IMR-90 (cell line): ENCODE data around the gene IGFBP5. TPM values are rescaled to one million over a fixed set of nuclear protein-coding genes. Genes with fewer than 3 reads are reported as not detected.

Experiments
- ATAC-seq: fragments of 200-7000 bp; cut with Tn5 transposase; 2 replicates; pipeline ENCODE4 v1.9.1; 2020; ENCODE audit warnings: low read depth, mild to moderate bottlenecking, moderate library complexity
- BruUV-seq: library from RNA; stranded (reverse); fragments of 400-500 nt; replicated peaks from 2 replicates; lab custom pipeline; 2021; lab: Mats Ljungman, UMichigan
- CTCF ChIA-PET: fragments of 300-600 bp; formaldehyde crosslinking; extraction: SDS; loops from one replicate; lab custom pipeline; 2021; ENCODE audit warnings: antibody characterized with exemption; lab: Yijun Ruan, JAX
- POLR2A ChIA-PET: fragments of 300-600 bp; sonication (Branson Sonifier 250); formaldehyde crosslinking; loops from one replicate; lab custom pipeline; 2022; ENCODE audit warnings: antibody characterized with exemption; ENCODE audit not compliant: unreplicated experiment; lab: Charles Lee
- DNase-seq: peaks from one replicate; pipeline ENCODE4 v3.0.0; 2013
- H2AFZ ChIP-seq: replicated peaks from 2 replicates; pipeline ENCODE3; 2013; ENCODE audit warnings: low read length, mild to moderate bottlenecking; ENCODE audit not compliant: poor library complexity
- H2AK5ac ChIP-seq: 2 replicates; pipeline ENCODE4 v1.6.1; 2013; ENCODE audit warnings: low read depth, low read length, inconsistent platforms
- H2AK9ac ChIP-seq: replicated peaks from 2 replicates; pipeline ENCODE3; 2013; ENCODE audit warnings: mild to moderate bottlenecking, low read depth, low read length, moderate library complexity; ENCODE audit not compliant: poor library complexity
- H2BK120ac ChIP-seq: 2 replicates; pipeline ENCODE4 v1.6.1; 2013; ENCODE audit warnings: low read depth, low read length, inconsistent platforms
- H2BK15ac ChIP-seq: 3 replicates; pipeline ENCODE4 v1.6.1; 2013; ENCODE audit warnings: low read depth, low read length, inconsistent platforms
- H2BK20ac ChIP-seq: 2 replicates; pipeline ENCODE4 v1.6.1; 2013; ENCODE audit warnings: low read depth, mild to moderate bottlenecking, inconsistent platforms, low read length, moderate library complexity
- H2BK5ac ChIP-seq: 2 replicates; pipeline ENCODE4 v1.6.1; 2013; ENCODE audit warnings: mild to moderate bottlenecking, low read depth, low read length, inconsistent platforms; ENCODE audit not compliant: poor library complexity, severe bottlenecking
- H3K14ac ChIP-seq: replicated peaks from 2 replicates; pipeline ENCODE4 v1.6.1; 2013; ENCODE audit warnings: low read depth, low read length, inconsistent platforms
- H3K18ac ChIP-seq: 2 replicates; pipeline ENCODE4 v1.6.1; 2013; ENCODE audit warnings: low read depth, low read length, control low read depth
- H3K23ac ChIP-seq: 2 replicates; pipeline ENCODE4 v1.6.1; 2013; ENCODE audit warnings: low read depth, low read length, inconsistent platforms
- H3K27ac ChIP-seq: 2 replicates; pipeline ENCODE4 v1.5.1; 2013; ENCODE audit warnings: mild to moderate bottlenecking, control low read depth, low read length; ENCODE audit not compliant: insufficient read depth
- H3K27me3 ChIP-seq: 2 replicates; pipeline ENCODE4 v1.6.1; 2013; ENCODE audit warnings: low read length; ENCODE audit not compliant: control insufficient read depth, insufficient read depth
- H3K36me3 ChIP-seq: 2 replicates; pipeline ENCODE4 v1.6.1; 2013; ENCODE audit warnings: low read length, mixed read lengths; ENCODE audit not compliant: control insufficient read depth, insufficient read depth
- H3K4ac ChIP-seq: 2 replicates; pipeline ENCODE4 v1.6.1; 2013; ENCODE audit warnings: low read depth, low read length, inconsistent platforms
- H3K4me1 ChIP-seq: 2 replicates; pipeline ENCODE4 v1.6.1; 2013; ENCODE audit warnings: low read length, mixed read lengths; ENCODE audit not compliant: control insufficient read depth, insufficient read depth
- H3K4me2 ChIP-seq: 2 replicates; pipeline ENCODE4 v1.6.1; 2013; ENCODE audit warnings: low read depth, mild to moderate bottlenecking, control low read depth, low read length, moderate library complexity
- H3K4me3 ChIP-seq: 2 replicates; pipeline ENCODE4 v1.5.1; 2013; ENCODE audit warnings: low read depth, mild to moderate bottlenecking, control low read depth, low read length, moderate library complexity; ENCODE audit not compliant: insufficient read depth
- H3K56ac ChIP-seq: 2 replicates; pipeline ENCODE4 v1.6.1; 2013; ENCODE audit warnings: low read length, inconsistent platforms; ENCODE audit not compliant: insufficient read depth; ENCODE audit errors: extremely low read depth
- H3K79me1 ChIP-seq, 2 experiments: 2 replicates each; pipeline ENCODE4 v1.6.1; 2013; ENCODE audit warnings: low read length in 2 of 2, inconsistent platforms in 1 of 2, low read depth in 1 of 2
- H3K9ac ChIP-seq: 2 replicates; pipeline ENCODE4 v1.6.1; 2013; ENCODE audit warnings: low read depth, low read length, control low read depth
- H3K9me1 ChIP-seq: 2 replicates; pipeline ENCODE4 v1.6.1; 2013; ENCODE audit warnings: low read length, inconsistent platforms; ENCODE audit not compliant: insufficient read depth
- H3K9me3 ChIP-seq: 2 replicates; pipeline ENCODE4 v1.6.1; 2013; ENCODE audit warnings: low read length; ENCODE audit not compliant: control insufficient read depth, insufficient read depth
- H4K20me1 ChIP-seq: 2 replicates; pipeline ENCODE4 v1.6.1; 2013; ENCODE audit warnings: low read length, inconsistent platforms; ENCODE audit not compliant: insufficient read depth
- H4K5ac ChIP-seq: 2 replicates; pipeline ENCODE4 v1.6.1; 2013; ENCODE audit warnings: mild to moderate bottlenecking, low read depth, low read length, control low read depth
- H4K8ac ChIP-seq, 2 experiments: 2 replicates each; pipeline ENCODE4 v1.6.1; 2013; ENCODE audit warnings: low read depth in 2 of 2, low read length in 2 of 2, control low read depth in 1 of 2, inconsistent platforms in 1 of 2
- H4K91ac ChIP-seq: 2 replicates; pipeline ENCODE4 v1.6.1; 2013; ENCODE audit warnings: low read depth, low read length, inconsistent platforms; ENCODE audit not compliant: insufficient read depth
- BHLHE40 ChIP-seq: fragments of 150-350 bp; IDR thresholded peaks from 2 replicates; pipeline ENCODE4 v1.6.1; 2016; ENCODE audit warnings: mild to moderate bottlenecking, low read depth, low read length
- CEBPB ChIP-seq: IDR thresholded peaks from 2 replicates; pipeline ENCODE4 v1.6.1; 2012; ENCODE audit warnings: low read depth, low read length, improper control_type of control experiment
- CHD1 ChIP-seq: IDR thresholded peaks from 2 replicates; pipeline ENCODE4 v1.6.1; 2012; ENCODE audit warnings: low read depth, low read length, improper control_type of control experiment
- FOS ChIP-seq: fragments of 150-350 bp; IDR thresholded peaks from 2 replicates; pipeline ENCODE4 v1.6.1; 2016; ENCODE audit warnings: low read depth, low read length
- MAFK ChIP-seq: IDR thresholded peaks from 2 replicates; pipeline ENCODE4 v1.6.1; 2012; ENCODE audit warnings: low read depth, low read length, improper control_type of control experiment
- MAZ ChIP-seq: IDR thresholded peaks from 2 replicates; pipeline ENCODE4 v1.6.1; 2012; ENCODE audit warnings: low read depth, mild to moderate bottlenecking, low read length, improper control_type of control experiment, moderate library complexity, borderline replicate concordance
- MXI1 ChIP-seq: IDR thresholded peaks from 2 replicates; pipeline ENCODE4 v1.6.1; 2012; ENCODE audit warnings: low read depth, mild to moderate bottlenecking, low read length, moderate library complexity, borderline replicate concordance
- NFE2L2 ChIP-seq: fragments of 150-350 bp; IDR thresholded peaks from 2 replicates; pipeline ENCODE4 v1.6.1; 2016; ENCODE audit warnings: low read depth, mild to moderate bottlenecking, low read length
- POLR2A ChIP-seq: IDR thresholded peaks from 2 replicates; pipeline ENCODE4 v1.6.1; 2012; ENCODE audit warnings: mild to moderate bottlenecking, low read depth, low read length
- RAD21 ChIP-seq: IDR thresholded peaks from 2 replicates; pipeline ENCODE4 v1.6.1; 2012; ENCODE audit warnings: low read length, improper control_type of control experiment
- RCOR1 ChIP-seq: IDR thresholded peaks from 2 replicates; pipeline ENCODE4 v1.6.1; 2012; ENCODE audit warnings: mild to moderate bottlenecking, low read length, improper control_type of control experiment; ENCODE audit not compliant: insufficient replicate concordance
- RFX5 ChIP-seq: IDR thresholded peaks from 2 replicates; pipeline ENCODE4 v1.8.0; 2012; ENCODE audit warnings: low read depth, mild to moderate bottlenecking, low read length, moderate library complexity
- SMC3 ChIP-seq: fragments of 150-350 bp; IDR thresholded peaks from 2 replicates; pipeline ENCODE4 v1.6.1; 2016; ENCODE audit warnings: low read depth, mild to moderate bottlenecking, antibody characterized with exemption, low read length, moderate library complexity
- WGBS, 2 experiments: methylation state at CpG; one replicate each; pipeline versions ENCODE4 v1.1.5 to v1.1.7; 2013; ENCODE audit warnings: missing lambda C conversion rate in 2 of 2; ENCODE audit not compliant: insufficient read length in 1 of 2; ENCODE audit errors: extremely low coverage in 2 of 2; 5-methylcytosine and 5-hydroxymethylcytosine counted together
- dilution Hi-C: fragments of 300-500 bp; cut with HindIII; formaldehyde crosslinking; loops from one replicate; pipeline ENCODE4 v1.14.3; 2018; ENCODE audit warnings: low sequenced_read_pairs; ENCODE audit not compliant: unreplicated experiment
- in situ Hi-C: fragments of 300-500 bp; cut with MboI; formaldehyde crosslinking; loops from 3 replicates; pipeline ENCODE4 v1.14.3; 2019; ENCODE audit warnings: low sequenced_read_pairs, inconsistent platforms, mixed read lengths
- intact Hi-C: fragments of 100-400 bp; cut with micrococcal nuclease; formaldehyde crosslinking; loops from 2 replicates; pipeline ENCODE4 v1.10.0; 2022
- polyA plus RNA-seq, 3 experiments: library from polyadenylated mRNA; depleted of rRNA; stranded (reverse); fragments of >200 nt; gene quantifications; 2 replicates each; pipeline ENCODE4 v1.2.3, GENCODE V29; 2012; ENCODE audit warnings: low replicate concordance in 1 of 3
- total RNA-seq: library from RNA; depleted of rRNA; stranded (reverse); fragments of >200 nt; gene quantifications from 2 replicates; pipeline ENCODE4 v1.2.3, GENCODE V29; 2012
- TF ChIP-seq, protein P1 (sequence below): conservative IDR thresholded peaks from 2 replicates; pipeline ENCODE4 v1.5.1; 2012; ENCODE audit warnings: mild to moderate bottlenecking, low read depth, low read length, improper control_type of control experiment
- TF ChIP-seq, protein P2 (sequence below): fragments of 150-350 bp; IDR thresholded peaks from 2 replicates; pipeline ENCODE4 v1.6.1; 2016; ENCODE audit warnings: low read depth, mild to moderate bottlenecking, low read length, moderate library complexity, borderline replicate concordance
- TF ChIP-seq, protein P3 (sequence below): fragments of 150-350 bp; IDR thresholded peaks from 2 replicates; pipeline ENCODE4 v1.6.1; 2017; ENCODE audit warnings: mild to moderate bottlenecking, antibody characterized with exemption, low read length, low read depth

IGFBP5 gene
- total and polyA plus RNA-seq, 2 of the 4 experiments (the other 2 are of a cell fraction) = 392 to 1,339 TPM

GRCh38 chr2:216663106-216663505 is 32.2 kb downstream of the IGFBP5 start:
- POLR2A ChIA-PET = no interaction called here
- Histone ChIP-seq H3K4ac (no peak overlapping the region), H2AK9ac (no peak overlapping the region), H3K56ac (no peak overlapping the region), H2AK5ac (no peak overlapping the region), H4K20me1 (no peaks in the 10 kb centered on the region), H3K9me3 (no peaks in the 10 kb centered on the region), H3K27ac (no peak overlapping the region), H3K4me1 (no peaks in the 10 kb centered on the region; the same call in 1 of the 2 replicates), H3K9ac (no peak overlapping the region), H4K5ac (no peak overlapping the region), H3K4me2 (no peak overlapping the region), H3K36me3 (peaks cover 2% of the 10 kb centered on the region; the same call in 1 of the 2 replicates), H3K27me3 (no peaks in the 10 kb centered on the region), H4K91ac (no peak overlapping the region), H2AFZ (no peak overlapping the region), H2BK120ac (no peak overlapping the region), H3K14ac (no peak overlapping the region), H4K8ac (no peak overlapping the region), H3K23ac (no peak overlapping the region), H2BK5ac (no peak overlapping the region), H3K9me1 (no peaks in the 10 kb centered on the region), H2BK15ac (no peak overlapping the region), H2BK20ac (no peak overlapping the region), H3K18ac (no peak overlapping the region), H3K4me3 (no peak overlapping the region), H3K79me1 (no peaks in the 10 kb centered on the region)
- CTCF ChIA-PET = interaction anchor here (1.4 to 10.0 kb wide), 2 partner anchors 145 to 1123 kb away, joined by 4 to 88 read pairs; no protein-coding TSS in a partner anchor
- dilution Hi-C loops = loop anchor here (25.0 kb wide), 1 partner anchor 151 kb away; no protein-coding TSS in a partner anchor
- in situ Hi-C loops = loop anchor here (10.0 kb wide), 1 partner anchor 438 kb away; no protein-coding TSS in a partner anchor
- no CpG with 5 or more reads among the region's 1 CpG for whole genome bisulfite sequencing, 2 experiments
- TF ChIP-seq FOS (no peak), BHLHE40 (no peak), RFX5 (no peak), CEBPB (no peak), RAD21 (no peak), MAZ (no peak), NFE2L2 (no peak), POLR2A (no peak), MXI1 (no peak), RCOR1 (no peak), CHD1 (no peak), MAFK (no peak), SMC3 (no peak)
- TF ChIP-seq, protein P1, sequence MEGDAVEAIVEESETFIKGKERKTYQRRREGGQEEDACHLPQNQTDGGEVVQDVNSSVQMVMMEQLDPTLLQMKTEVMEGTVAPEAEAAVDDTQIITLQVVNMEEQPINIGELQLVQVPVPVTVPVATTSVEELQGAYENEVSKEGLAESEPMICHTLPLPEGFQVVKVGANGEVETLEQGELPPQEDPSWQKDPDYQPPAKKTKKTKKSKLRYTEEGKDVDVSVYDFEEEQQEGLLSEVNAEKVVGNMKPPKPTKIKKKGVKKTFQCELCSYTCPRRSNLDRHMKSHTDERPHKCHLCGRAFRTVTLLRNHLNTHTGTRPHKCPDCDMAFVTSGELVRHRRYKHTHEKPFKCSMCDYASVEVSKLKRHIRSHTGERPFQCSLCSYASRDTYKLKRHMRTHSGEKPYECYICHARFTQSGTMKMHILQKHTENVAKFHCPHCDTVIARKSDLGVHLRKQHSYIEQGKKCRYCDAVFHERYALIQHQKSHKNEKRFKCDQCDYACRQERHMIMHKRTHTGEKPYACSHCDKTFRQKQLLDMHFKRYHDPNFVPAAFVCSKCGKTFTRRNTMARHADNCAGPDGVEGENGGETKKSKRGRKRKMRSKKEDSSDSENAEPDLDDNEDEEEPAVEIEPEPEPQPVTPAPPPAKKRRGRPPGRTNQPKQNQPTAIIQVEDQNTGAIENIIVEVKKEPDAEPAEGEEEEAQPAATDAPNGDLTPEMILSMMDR = no peak
- TF ChIP-seq, protein P2, sequence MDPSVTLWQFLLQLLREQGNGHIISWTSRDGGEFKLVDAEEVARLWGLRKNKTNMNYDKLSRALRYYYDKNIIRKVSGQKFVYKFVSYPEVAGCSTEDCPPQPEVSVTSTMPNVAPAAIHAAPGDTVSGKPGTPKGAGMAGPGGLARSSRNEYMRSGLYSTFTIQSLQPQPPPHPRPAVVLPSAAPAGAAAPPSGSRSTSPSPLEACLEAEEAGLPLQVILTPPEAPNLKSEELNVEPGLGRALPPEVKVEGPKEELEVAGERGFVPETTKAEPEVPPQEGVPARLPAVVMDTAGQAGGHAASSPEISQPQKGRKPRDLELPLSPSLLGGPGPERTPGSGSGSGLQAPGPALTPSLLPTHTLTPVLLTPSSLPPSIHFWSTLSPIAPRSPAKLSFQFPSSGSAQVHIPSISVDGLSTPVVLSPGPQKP = no peak
- TF ChIP-seq, protein P3, sequence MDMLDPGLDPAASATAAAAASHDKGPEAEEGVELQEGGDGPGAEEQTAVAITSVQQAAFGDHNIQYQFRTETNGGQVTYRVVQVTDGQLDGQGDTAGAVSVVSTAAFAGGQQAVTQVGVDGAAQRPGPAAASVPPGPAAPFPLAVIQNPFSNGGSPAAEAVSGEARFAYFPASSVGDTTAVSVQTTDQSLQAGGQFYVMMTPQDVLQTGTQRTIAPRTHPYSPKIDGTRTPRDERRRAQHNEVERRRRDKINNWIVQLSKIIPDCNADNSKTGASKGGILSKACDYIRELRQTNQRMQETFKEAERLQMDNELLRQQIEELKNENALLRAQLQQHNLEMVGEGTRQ = no peak
- ATAC-seq (no peak), DNase-seq (no peak)
- intact Hi-C loops = loop anchor here (10.0 kb wide), 1 partner anchor 628 kb away; no protein-coding TSS in a partner anchor
- BruUV-seq = no TSS peak
